Measurements from ENCODE around the gene NEK5.
"Not testable (repeated sequence)": the region's sequence is repeated elsewhere in the genome, so short reads cannot be mapped to it uniquely, and the experiment has no call there.

Gene NEK5

GRCh38 chr13:52137489-52137888, 8.6 kb upstream of the NEK5 start:
- DNase-seq = no peak

- no peak for DNase-seq
Measured at GRCh38 chr13:52136763-52137162, 7.9 kb upstream of the NEK5 start.

- no peak for DNase-seq
Measured at GRCh38 chr13:52130641-52131040, 1.8 kb upstream of the NEK5 start.

- peak; percentile 35 to 62 for DNase-seq
Measured at GRCh38 chr13:52127783-52128702, 830 bp downstream of the NEK5 start.

GRCh38 chr13:52127378-52127777, 1.5 kb downstream of the NEK5 start:
- DNase-seq = no peak

- no peak for DNase-seq
Measured at GRCh38 chr13:52125547-52125946, 3.3 kb downstream of the NEK5 start.

- no peak for DNase-seq
Measured at GRCh38 chr13:52118595-52118994, 10.3 kb downstream of the NEK5 start.

- DNase-seq = no peak
Measured at GRCh38 chr13:52118095-52118494, 10.8 kb downstream of the NEK5 start.

GRCh38 chr13:52112591-52112990, 16.3 kb downstream of the NEK5 start:
- no peak for DNase-seq

GRCh38 chr13:52109116-52109670, 19.7 kb downstream of the NEK5 start:
- no peak for DNase-seq

- no peak for DNase-seq
Measured at GRCh38 chr13:52105841-52106240, 23.0 kb downstream of the NEK5 start.

- no peak for DNase-seq
Measured at GRCh38 chr13:52104624-52105023, 24.2 kb downstream of the NEK5 start.

GRCh38 chr13:52103386-52103785, 25.5 kb downstream of the NEK5 start:
- DNase-seq = no peak

- not testable (repeated sequence) for DNase-seq
Measured at GRCh38 chr13:52102423-52102822, 26.4 kb downstream of the NEK5 start.

GRCh38 chr13:52097197-52097596, 31.7 kb downstream of the NEK5 start:
- DNase-seq = no peak

- DNase-seq = no peak
Measured at GRCh38 chr13:52096748-52097147, 32.1 kb downstream of the NEK5 start.

GRCh38 chr13:52096062-52096461, 32.8 kb downstream of the NEK5 start:
- no peak for DNase-seq

- DNase-seq = no peak
Measured at GRCh38 chr13:52092087-52092486, 36.8 kb downstream of the NEK5 start.

- no peak for DNase-seq
Measured at GRCh38 chr13:52091473-52091872, 37.4 kb downstream of the NEK5 start.

- no peak for DNase-seq
Measured at GRCh38 chr13:52085421-52085820, 43.5 kb downstream of the NEK5 start.

GRCh38 chr13:52084981-52085380, 43.9 kb downstream of the NEK5 start:
- DNase-seq = not testable (repeated sequence)

- no peak for DNase-seq
Measured at GRCh38 chr13:52082601-52083000, 46.3 kb downstream of the NEK5 start.

- not testable (repeated sequence) for DNase-seq
Measured at GRCh38 chr13:52079891-52080290, 49.0 kb downstream of the NEK5 start.

- DNase-seq = peak; percentile 4 to 20
Measured at GRCh38 chr13:52070929-52071523, 57.8 kb downstream of the NEK5 start.
